Esophagus muscularis mucosa (tissue), 3 donors: ENCODE results near the gene CBL.

Experiments used
- EP300 ChIP-seq: sonication (generic); formaldehyde crosslinking; IDR thresholded peaks from one replicate; pipeline ENCODE4 v1.6.1; 2017; ENCODE audit warnings: antibody characterized with exemption
- TF ChIP-seq, protein P1 (sequence below), 3 experiments: fragments of 200-600 bp in 2 of 3; fragments of 450-650 bp in 1 of 3; sonication (generic) in 2 of 3; IDR thresholded peaks; one replicate each; pipeline ENCODE4 v1.5.1; 2017 to 2019; ENCODE audit warnings: antibody characterized with exemption in 3 of 3, mild to moderate bottlenecking in 2 of 3, moderate library complexity in 1 of 3

DNA sequence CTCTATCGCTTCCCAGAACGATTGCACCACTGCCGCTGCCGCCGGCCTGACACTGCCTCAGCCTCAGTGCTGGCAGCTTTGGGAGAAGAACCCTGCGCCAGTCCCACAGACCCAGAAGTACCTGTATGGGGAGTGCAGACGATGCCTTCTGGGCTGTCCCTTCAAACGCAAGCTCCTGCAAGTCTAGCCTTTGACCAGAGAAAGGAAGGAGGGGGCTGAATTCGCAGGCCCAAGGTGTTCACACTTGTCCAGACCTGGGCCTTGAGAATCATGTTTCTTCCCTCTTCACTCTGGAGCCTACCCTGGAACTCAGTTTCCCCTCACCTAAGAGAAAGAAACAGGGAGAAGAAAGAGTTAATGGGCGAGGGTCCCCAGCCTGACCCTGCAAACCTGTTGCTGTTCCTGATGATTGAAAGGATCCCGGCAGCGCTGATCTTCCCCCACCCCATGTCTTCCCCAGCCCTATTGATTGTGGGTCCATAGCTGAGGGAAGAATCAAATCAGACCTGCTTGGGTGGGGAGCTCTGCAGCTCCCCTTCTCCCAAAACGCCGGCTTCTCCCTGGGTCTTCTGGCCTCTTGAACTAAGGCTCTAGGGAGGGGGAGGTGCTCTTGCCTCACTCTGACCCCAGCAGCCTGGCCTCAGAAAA, 111.6 kb downstream of the CBL start:
- TF ChIP-seq, protein P1, sequence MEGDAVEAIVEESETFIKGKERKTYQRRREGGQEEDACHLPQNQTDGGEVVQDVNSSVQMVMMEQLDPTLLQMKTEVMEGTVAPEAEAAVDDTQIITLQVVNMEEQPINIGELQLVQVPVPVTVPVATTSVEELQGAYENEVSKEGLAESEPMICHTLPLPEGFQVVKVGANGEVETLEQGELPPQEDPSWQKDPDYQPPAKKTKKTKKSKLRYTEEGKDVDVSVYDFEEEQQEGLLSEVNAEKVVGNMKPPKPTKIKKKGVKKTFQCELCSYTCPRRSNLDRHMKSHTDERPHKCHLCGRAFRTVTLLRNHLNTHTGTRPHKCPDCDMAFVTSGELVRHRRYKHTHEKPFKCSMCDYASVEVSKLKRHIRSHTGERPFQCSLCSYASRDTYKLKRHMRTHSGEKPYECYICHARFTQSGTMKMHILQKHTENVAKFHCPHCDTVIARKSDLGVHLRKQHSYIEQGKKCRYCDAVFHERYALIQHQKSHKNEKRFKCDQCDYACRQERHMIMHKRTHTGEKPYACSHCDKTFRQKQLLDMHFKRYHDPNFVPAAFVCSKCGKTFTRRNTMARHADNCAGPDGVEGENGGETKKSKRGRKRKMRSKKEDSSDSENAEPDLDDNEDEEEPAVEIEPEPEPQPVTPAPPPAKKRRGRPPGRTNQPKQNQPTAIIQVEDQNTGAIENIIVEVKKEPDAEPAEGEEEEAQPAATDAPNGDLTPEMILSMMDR (IDR thresholded peaks at IDR 0.05), result no peak
- no peak for TF ChIP-seq EP300
